Stimulated activated CD4-positive, alpha-beta T cell treated with anti-CD3 and anti-CD28 coated beads, TNF-alpha, amount 100 ng/mL, for 4 hours (primary cell): ENCODE measurements around the gene RSRC1.
"Not testable (repeated sequence)": the region's sequence is repeated elsewhere in the genome, so short reads cannot be mapped to it uniquely, and the experiment has no call there.

ENCODE experiments used
- DNase-seq, 3 experiments: peaks; one replicate each; pipeline ENCODE4 v3.0.0-alpha.2; 2020; ENCODE audit warnings: low read depth in 3 of 3

Gene RSRC1

GRCh38 chr3:158458464-158458863 lies 348.6 kb downstream of the RSRC1 start:
- DNase-seq = no peak

DNA sequence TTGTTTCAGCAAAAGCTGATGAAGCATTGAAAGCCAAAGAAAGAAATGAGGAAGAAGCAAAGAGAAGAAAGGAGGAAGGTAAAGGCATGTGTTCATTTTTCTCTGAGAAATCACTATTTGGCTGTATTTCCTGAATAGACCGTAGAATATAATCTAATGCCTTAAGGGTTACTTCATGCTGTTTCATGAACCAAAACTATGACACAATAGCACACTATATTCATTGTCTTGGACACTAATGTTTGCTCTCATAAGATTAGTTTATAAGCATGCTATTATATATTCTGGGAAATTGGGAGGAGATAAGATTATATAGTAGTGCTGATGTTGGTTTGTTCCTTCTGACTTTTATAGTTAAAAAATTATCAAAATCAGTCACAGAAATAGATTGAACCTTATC lies 351.0 kb downstream of the RSRC1 start:
- DNase-seq = no peak

DNA sequence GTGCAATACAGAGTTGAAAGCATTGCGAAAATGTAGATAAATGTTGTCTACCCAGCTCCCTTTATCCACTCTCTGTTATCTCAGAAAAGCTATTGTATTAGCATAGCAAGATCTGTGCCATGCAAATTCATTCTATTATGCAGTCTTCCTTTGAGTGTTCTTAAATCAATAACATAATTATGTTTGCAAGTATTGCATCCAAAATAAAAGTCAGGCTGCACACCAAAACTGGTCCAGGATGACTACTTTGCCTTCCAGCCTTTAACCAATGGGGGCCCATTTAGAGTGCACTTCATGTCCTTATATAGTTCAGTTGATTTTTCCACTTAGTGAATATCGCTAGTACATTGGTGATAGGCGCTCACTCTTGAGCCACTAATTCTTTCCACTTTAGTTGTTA lies 353.7 kb downstream of the RSRC1 start:
- no peak for DNase-seq

DNA sequence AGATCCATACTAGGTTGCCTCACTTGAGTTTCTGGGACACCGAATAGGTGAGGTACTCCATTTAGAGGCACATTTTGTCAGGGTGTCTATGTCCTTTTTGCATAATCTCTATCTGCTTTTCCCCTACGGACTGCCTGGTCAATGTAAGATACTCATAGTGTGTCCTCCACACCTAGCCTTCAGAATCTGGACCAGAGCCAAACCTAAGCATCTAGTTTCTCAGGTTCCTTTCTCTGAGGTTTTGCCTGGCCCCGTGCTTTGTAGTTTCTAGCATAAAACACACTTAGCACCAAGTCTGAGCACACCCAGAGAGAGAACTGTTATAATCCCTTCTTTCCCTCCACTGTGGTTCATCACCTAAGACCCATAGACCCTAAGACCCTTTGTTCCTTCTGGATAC lies 355.2 kb downstream of the RSRC1 start:
- DNase-seq = no peak

DNA sequence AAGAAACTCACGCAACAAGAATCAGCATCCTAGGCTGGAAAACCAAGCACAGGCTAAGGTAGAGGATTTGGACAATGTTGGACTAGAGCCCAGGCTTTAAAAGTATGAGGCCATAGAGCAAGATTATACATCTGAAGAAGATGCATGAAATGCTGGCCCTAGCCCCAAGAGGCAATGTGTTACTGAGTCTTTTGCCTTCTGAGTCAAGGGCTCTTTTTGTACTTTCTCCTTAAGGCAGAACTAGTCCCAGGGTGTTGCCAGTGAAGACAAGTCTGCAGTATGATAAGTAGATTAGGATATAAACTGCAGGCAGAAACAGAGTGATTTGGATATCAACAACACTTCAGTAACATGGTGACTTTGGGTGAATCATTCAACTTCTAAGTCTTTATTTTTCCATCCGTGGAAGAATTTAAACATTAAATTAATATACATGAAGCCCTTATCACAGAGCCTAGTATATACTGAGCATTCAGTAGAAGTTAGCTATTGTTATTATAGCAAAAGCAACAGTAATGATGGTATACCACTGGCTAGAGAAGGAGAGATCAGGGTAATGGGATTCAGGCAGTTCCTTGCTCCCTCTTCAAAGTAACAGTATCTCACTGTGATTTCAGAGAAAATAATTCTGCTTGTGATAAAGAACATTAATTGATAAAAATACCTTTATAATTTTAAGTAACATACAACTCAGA lies 361.2 kb downstream of the RSRC1 start:
- DNase-seq = no peak

DNA sequence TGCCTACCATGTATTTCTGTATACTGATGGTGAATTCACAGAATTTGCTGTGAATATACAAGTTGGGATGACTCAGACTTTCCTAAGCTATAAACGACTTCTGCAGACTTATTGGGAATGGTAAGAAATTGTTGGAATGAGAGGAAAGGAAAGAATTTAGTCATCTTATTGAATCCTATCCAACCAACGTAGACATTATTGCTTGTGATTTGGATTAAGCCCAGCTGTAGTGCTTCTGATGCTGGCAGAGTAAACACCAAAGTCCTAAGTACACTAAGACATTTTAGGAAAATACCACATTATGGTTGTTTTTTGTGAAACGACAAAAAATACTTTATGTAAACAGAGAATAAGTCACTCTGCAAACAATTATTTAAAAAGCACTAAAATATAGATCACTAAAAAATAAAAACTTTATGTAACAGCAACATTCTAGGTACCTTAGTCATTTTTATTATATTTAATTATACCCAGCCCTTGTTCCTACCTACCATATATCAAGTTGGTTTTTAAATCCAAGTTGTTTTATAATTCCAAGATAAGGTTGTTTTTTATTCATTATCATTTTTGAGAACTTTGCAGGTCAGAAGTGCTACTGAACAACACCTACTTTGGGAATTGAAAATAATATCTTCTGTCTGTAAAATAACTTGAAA lies 361.9 kb downstream of the RSRC1 start:
- no peak for DNase-seq

DNA sequence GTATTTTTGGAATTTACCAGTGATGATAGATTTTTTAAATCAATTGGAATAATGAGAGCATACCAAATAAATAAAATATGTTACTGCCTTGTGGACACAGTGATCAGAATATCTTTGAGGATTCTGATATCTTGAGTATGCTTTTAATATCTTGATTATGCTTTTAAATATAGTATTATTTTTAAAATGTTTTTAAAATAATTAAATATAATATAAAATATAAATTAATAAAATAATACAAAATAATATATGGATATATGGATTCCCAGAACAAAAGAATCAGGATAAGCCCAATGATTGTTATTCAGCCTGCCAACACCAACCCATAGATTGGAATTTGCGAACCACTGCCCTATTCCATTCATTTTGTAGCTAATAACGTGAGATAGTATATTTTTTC lies 369.2 kb downstream of the RSRC1 start:
- no peak for DNase-seq

DNA sequence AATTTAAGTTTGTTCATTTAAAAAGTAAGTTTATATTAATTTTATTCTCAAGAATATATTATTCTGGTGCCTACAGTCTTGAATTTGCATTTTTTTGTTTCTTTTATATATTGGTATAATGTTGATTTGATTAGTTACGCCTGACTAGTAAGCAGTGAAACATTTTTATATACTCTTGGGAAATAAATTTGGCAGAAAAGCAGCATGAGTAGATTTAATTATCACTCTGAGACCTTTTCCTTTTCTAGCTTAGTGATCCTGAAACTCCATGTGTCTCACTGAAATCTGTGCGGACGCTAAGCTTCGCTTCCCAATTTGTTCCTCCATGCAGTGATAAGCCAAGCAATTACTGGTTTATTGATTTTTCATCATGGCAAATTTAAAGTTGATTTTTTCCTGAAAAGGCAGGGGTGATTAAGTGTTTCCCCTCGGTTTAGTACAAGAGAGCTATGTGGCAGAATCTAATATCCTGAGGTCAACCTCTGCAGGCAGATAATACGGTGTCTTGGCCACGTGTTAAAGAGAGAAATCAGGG lies 373.9 kb downstream of the RSRC1 start:
- no peak for DNase-seq

- DNase-seq = no peak
Measured at GRCh38 chr3:158486200-158486599, 376.3 kb downstream of the RSRC1 start.

DNA sequence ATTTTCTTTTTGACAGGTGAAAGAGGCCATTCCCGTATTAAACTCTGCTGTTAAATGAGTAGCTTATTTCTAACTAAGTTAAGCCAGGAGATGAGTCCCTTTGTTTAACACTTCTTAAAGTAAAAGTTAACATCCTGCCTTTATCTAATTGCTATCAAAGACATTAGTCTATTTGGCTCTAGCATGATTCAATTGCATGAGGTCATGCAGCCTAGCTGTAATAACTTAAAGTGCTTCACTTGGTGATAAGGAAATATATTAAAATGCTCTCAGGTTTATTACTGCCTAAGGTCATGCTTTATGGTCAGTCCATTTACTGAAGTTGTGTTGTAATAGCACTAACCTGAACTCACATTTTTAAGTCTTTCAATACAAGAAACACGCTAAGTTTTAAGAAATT lies 378.8 kb downstream of the RSRC1 start:
- DNase-seq = no peak

- DNase-seq = no peak
Measured at GRCh38 chr3:158489181-158489580, 379.3 kb downstream of the RSRC1 start.

GRCh38 chr3:158491968-158492367 lies 382.1 kb downstream of the RSRC1 start:
- no peak for DNase-seq

DNA sequence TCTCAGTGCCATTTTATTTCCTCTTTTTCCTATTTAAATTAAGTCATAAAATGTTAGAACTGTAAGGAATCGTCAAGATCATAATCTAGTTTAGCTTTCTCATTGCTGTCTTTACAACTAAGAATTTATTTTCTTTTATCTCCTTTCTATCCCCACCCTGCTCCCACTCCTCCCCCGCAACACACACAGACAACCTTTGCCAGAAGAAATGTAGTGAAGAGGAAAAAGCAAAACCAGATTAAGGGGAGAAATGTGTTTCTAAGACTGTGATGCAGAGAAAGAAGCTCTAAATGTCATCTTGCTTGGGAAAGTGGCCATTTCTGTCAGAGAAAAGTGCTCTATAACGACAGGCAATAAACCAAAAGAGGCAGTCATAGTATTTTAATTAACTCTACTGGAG lies 382.8 kb downstream of the RSRC1 start:
- DNase-seq = no peak

- DNase-seq = no peak
Measured at GRCh38 chr3:158493931-158494330, 384.0 kb downstream of the RSRC1 start.

GRCh38 chr3:158494673-158495072 lies 384.8 kb downstream of the RSRC1 start:
- no peak for DNase-seq

- not testable (repeated sequence) for DNase-seq
Measured at GRCh38 chr3:158495398-158495902, 385.6 kb downstream of the RSRC1 start.

GRCh38 chr3:158505117-158505516 lies 395.2 kb downstream of the RSRC1 start:
- no peak for DNase-seq

DNA sequence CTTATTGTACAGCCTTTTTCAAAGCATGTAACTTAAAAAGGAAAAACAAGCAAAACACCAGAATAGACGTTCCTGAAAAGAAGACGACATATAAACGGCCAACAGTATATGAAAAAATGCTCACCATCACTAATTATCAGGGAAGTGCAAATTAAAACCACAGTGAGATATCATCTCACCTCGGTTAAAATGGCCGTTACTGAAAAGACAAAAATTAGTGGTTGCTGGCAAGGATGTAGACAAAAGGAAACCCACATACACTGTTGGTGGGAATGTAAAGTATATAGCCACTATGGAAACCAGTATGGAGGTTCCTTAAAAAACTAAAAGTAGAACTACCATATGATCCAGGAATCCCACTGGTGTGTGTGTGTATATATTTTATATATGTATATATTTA lies 396.6 kb downstream of the RSRC1 start:
- no peak for DNase-seq

DNA sequence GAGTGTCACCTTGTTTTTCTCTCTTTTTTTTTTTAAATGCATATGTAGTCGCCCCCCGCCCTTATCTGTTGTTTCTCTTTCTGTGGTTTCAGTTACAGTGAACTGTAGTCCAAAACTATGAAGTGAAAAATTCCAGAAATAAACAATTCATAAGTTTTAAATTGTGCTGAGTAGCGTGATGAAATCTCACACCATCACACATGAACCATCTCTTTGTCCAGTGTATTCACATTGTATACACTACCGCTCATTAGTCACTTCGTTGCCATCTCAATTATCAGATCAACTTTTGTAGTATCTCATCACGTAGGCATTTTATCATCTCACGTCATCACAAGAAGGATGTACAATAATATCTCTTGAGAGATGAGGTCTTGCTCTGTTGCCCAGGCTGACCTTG lies 398.6 kb downstream of the RSRC1 start:
- no peak for DNase-seq

DNA sequence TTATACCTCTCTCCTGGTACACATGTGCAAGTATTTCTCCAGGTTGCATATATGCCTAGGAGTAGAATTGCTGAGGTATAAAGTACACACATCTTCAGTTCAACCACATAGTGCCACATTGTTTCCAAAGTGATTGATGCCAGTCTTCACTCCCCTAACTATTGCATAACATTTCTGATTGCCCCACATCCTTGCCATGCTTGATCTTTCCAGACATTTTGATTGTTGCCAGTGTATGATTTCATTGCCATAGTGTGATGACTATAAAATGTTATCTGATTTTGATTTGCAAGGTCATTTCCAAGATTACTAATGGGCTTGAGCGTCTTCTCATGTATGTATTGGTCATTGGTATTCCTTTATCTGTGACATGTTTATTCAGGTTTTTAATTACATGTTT lies 400.0 kb downstream of the RSRC1 start:
- no peak for DNase-seq

DNA sequence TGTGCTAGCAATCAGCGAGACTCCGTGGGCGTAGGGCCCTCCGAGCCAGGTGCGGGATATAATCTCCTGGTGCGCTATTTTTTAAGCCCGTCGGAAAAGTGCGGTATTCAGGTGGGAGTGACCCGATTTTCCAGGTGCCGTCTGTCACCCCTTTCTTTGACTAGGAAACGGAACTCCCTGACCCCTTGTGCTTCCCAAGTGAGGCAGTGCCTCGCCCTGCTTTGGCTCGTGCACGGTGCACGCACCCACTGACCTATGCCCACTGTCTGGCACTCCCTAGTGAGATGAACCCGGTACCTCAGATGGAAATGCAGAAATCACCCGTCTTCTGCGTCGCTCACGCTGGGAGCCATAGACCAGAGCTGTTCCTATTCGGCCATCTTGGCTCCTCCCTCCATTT lies 406.8 kb downstream of the RSRC1 start:
- not testable (repeated sequence) for DNase-seq

- DNase-seq = no peak
Measured at GRCh38 chr3:158519776-158520175, 409.9 kb downstream of the RSRC1 start.

GRCh38 chr3:158520433-158520832 lies 410.5 kb downstream of the RSRC1 start:
- DNase-seq = no peak
